ENCODE results near the gene KCNA10. TPM values are rescaled to one million over a fixed set of nuclear protein-coding genes. Genes with fewer than 3 reads are reported as not detected.

Gene KCNA10
- total and polyA plus RNA-seq, 10 of the 15 experiments (the other 5 are each of a cell fraction or from before 2014, with no cell fraction given) = not detected

DNA sequence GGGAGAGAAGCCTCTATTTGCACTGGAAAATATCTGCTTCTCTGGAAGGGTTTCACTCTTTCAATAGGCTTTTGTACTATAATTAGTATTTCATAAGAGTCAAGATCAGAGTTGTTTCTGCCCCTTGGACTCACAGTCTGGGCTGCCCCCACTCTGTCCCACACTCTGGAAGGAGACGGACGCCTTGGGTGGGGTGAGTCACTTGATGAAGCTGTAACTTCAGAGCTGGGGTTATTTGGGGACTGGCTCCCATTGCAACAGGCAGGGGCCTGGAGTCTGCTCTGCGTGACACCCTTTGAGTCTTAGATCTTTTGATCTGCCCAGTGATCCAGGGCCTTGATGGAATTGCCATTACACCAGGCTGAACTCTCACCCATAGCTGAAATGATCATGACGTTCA, 4.0 kb upstream of the KCNA10 start:
- in situ Hi-C loops (cut with MboI) = no loop called here
- no peaks in the 10 kb centered on the region for H3K79me2 ChIP-seq (ENCODE audit: control insufficient read depth, insufficient read depth, low read length)
- intact Hi-C loops (cut with micrococcal nuclease; ENCODE audit: unreplicated experiment) = no loop called here
- H3K27ac ChIP-seq (ENCODE audit: control insufficient read depth, insufficient read depth) = no peak overlapping the region
- TF ChIP-seq YY1 (IDR thresholded peaks at IDR 0.05; ENCODE audit: low read depth, low read length) (no peak), POLR2AphosphoS5 (IDR thresholded peaks at IDR 0.05; ENCODE audit: low read length) (no peak), SP1 (IDR thresholded peaks at IDR 0.05; ENCODE audit: low read depth, low read length) (no peak), SRF (IDR thresholded peaks at IDR 0.05; ENCODE audit: low read depth in 2 of 2, low read length in 2 of 2) (no peak), MTA2 (IDR thresholded peaks at IDR 0.05; ENCODE audit: low read depth) (no peak), KLF5 (IDR thresholded peaks at IDR 0.05; ENCODE audit: partially characterized antibody) (no peak), TCF12 (IDR thresholded peaks at IDR 0.05; ENCODE audit: low read depth, low read length) (no peak), CBFB (IDR thresholded peaks at IDR 0.05; ENCODE audit: low read depth) (no peak), GABPA (IDR thresholded peaks at IDR 0.05; ENCODE audit: low read depth) (no peak), WRNIP1 (IDR thresholded peaks at IDR 0.05; ENCODE audit: borderline replicate concordance, low read depth, low read length) (no peak), NR2C2 (IDR thresholded peaks at IDR 0.05; ENCODE audit: borderline replicate concordance, control insufficient read depth, insufficient read length, low read depth) (no peak), TAF1 (IDR thresholded peaks at IDR 0.05; ENCODE audit: borderline replicate concordance, low read depth, low read length) (no peak), SMC3 (IDR thresholded peaks at IDR 0.05; ENCODE audit: borderline replicate concordance, low read length) (no peak), NRF1 (conservative IDR thresholded peaks at IDR 0.05; ENCODE audit: low read depth, low read length) (no peak)
- TF ChIP-seq, protein P1, sequence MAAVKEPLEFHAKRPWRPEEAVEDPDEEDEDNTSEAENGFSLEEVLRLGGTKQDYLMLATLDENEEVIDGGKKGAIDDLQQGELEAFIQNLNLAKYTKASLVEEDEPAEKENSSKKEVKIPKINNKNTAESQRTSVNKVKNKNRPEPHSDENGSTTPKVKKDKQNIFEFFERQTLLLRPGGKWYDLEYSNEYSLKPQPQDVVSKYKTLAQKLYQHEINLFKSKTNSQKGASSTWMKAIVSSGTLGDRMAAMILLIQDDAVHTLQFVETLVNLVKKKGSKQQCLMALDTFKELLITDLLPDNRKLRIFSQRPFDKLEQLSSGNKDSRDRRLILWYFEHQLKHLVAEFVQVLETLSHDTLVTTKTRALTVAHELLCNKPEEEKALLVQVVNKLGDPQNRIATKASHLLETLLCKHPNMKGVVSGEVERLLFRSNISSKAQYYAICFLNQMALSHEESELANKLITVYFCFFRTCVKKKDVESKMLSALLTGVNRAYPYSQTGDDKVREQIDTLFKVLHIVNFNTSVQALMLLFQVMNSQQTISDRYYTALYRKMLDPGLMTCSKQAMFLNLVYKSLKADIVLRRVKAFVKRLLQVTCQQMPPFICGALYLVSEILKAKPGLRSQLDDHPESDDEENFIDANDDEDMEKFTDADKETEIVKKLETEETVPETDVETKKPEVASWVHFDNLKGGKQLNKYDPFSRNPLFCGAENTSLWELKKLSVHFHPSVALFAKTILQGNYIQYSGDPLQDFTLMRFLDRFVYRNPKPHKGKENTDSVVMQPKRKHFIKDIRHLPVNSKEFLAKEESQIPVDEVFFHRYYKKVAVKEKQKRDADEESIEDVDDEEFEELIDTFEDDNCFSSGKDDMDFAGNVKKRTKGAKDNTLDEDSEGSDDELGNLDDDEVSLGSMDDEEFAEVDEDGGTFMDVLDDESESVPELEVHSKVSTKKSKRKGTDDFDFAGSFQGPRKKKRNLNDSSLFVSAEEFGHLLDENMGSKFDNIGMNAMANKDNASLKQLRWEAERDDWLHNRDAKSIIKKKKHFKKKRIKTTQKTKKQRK (IDR thresholded peaks at IDR 0.05; ENCODE audit: low read depth, low read length) = no peak
- TF ChIP-seq, protein P2, sequence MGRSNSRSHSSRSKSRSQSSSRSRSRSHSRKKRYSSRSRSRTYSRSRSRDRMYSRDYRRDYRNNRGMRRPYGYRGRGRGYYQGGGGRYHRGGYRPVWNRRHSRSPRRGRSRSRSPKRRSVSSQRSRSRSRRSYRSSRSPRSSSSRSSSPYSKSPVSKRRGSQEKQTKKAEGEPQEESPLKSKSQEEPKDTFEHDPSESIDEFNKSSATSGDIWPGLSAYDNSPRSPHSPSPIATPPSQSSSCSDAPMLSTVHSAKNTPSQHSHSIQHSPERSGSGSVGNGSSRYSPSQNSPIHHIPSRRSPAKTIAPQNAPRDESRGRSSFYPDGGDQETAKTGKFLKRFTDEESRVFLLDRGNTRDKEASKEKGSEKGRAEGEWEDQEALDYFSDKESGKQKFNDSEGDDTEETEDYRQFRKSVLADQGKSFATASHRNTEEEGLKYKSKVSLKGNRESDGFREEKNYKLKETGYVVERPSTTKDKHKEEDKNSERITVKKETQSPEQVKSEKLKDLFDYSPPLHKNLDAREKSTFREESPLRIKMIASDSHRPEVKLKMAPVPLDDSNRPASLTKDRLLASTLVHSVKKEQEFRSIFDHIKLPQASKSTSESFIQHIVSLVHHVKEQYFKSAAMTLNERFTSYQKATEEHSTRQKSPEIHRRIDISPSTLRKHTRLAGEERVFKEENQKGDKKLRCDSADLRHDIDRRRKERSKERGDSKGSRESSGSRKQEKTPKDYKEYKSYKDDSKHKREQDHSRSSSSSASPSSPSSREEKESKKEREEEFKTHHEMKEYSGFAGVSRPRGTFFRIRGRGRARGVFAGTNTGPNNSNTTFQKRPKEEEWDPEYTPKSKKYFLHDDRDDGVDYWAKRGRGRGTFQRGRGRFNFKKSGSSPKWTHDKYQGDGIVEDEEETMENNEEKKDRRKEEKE (IDR thresholded peaks at IDR 0.05) = no peak
- DNase-seq (ENCODE audit: low read depth, low spot score) (no peak), ATAC-seq (no peak), FAIRE-seq (no peak)
- SMC1A ChIA-PET (ENCODE audit: uncharacterized antibody, unreplicated experiment) = interaction anchor here (0.6 to 1.6 kb wide), 3 partner anchors 27 to 1018 kb away, joined by 3 to 5 read pairs (median 4); no protein-coding TSS in a partner anchor
- H3K4me3 ChIP-seq = no peak overlapping the region
- RAD21 ChIA-PET (ENCODE audit: unreplicated experiment) = no interaction called here
- H3K27me3 ChIP-seq (replicated peaks in 1 of 2; ENCODE audit: control insufficient read depth in 2 of 2, insufficient read depth in 2 of 2, low read length in 1 of 2) = peaks cover 0 to 3% of the 10 kb centered on the region in 2 experiments; a peak in 3 of 4 replicates
- H3K36me3 ChIP-seq (ENCODE audit: control insufficient read depth in 2 of 2, insufficient read depth in 2 of 2, low read length in 1 of 2) = no peaks in the 10 kb centered on the region
- H3K4me2 ChIP-seq (ENCODE audit: control insufficient read depth, insufficient read depth) = no peak overlapping the region
- no peaks in the 10 kb centered on the region for H3K9me3 ChIP-seq (replicated peaks; ENCODE audit: control insufficient read depth, insufficient read depth, low read length)
- POLR2A ChIA-PET = no interaction called here
- no peaks in the 10 kb centered on the region for H3K4me1 ChIP-seq (ENCODE audit: control insufficient read depth, insufficient read depth, low read length)
- no peaks in the 10 kb centered on the region for H4K20me1 ChIP-seq (ENCODE audit: control insufficient read depth, insufficient read depth)
- CTCF ChIA-PET = interaction anchor here (1.0 to 6.0 kb wide), 6 partner anchors 10 to 281 kb away, joined by 3 to 46 read pairs (median 4); no protein-coding TSS in a partner anchor
- no peak overlapping the region for H3K9ac ChIP-seq (ENCODE audit: control insufficient read depth, insufficient read depth, low read length)
- no TSS peak for BruUV-seq (replicated peaks)
- H2AFZ ChIP-seq (ENCODE audit: control insufficient read depth, low read depth, low read length) = no peak overlapping the region
- 25% methylated on average over 4 of the region's 4 CpGs for WGBS (ENCODE audit: insufficient coverage, insufficient replicate concordance, low lambda C conversion rate, missing lambda C conversion rate)
